AG08396 (cell line): ENCODE measurements around the gene IFIT3.
A peak's percentile ranks its signal among the peaks of the same experiment; 100 is the strongest.
"Not testable (repeated sequence)": the region's sequence is repeated elsewhere in the genome, so short reads cannot be mapped to it uniquely, and the experiment has no call there.

Experiments
- DNase-seq: peaks from one replicate; pipeline ENCODE4 v3.0.0; 2012; ENCODE audit warnings: low spot score, mixed read lengths

IFIT3 gene, protein sequence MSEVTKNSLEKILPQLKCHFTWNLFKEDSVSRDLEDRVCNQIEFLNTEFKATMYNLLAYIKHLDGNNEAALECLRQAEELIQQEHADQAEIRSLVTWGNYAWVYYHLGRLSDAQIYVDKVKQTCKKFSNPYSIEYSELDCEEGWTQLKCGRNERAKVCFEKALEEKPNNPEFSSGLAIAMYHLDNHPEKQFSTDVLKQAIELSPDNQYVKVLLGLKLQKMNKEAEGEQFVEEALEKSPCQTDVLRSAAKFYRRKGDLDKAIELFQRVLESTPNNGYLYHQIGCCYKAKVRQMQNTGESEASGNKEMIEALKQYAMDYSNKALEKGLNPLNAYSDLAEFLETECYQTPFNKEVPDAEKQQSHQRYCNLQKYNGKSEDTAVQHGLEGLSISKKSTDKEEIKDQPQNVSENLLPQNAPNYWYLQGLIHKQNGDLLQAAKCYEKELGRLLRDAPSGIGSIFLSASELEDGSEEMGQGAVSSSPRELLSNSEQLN

DNA sequence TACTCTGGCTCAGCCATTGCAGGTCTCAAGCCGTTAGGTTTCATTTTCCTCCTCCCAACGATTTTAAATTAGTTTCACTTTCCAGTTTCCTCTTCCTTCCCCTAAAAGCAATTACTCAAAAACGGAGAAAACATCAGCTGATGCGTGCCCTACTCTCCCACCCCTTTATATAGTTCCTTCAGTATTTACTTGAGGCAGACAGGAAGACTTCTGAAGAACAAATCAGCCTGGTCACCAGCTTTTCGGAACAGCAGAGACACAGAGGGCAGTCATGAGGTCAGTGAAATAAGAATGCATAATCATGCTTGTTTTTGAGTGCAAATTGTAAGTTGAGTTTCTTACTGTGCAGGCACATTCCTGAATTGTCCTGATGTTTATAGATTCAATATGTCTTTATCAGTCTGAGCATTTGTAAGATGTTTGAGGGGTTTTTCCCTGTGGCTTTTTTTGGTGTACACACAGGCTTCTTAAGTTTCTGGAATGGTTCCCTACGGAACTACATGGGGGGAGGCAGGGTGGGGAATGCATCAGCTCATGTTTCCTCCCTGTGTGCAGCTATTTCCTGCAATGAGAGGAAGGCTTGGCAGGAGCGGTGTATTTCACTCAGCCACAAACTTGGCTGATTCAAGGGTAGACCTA, at the start of gene IFIT3:
Gene IFIT3 (plus strand): TSS at position 195 of the 639 bp plus-strand sequence. CDS start 77 bp downstream, at position 272.
- DNase-seq = peak; percentile 84

DNA sequence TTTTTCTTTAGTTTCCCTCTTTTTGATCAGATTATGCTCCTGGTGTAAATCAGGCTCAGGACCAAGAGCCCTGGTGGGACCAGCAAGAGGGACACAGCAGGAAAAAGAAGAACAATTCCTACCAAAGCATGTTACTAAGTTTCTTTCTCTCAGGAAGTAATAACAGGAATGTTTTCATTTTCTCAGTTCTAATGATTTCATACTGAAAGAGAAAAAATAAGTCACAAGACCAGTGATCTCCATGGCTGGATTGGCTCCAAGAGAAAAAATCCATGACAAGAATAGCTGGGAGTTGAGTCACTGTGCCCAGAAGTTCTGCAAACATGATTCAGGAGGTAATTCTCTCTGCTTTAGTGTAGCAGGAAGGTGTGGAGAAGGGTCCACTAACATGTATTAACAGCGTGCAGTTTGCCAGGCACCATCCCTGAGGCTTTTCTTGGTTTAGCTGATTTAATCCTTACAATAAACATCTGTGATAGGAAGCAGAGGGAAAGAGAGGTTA, 49.7 kb upstream of the IFIT3 start:
- DNase-seq = peak; percentile 74

DNA sequence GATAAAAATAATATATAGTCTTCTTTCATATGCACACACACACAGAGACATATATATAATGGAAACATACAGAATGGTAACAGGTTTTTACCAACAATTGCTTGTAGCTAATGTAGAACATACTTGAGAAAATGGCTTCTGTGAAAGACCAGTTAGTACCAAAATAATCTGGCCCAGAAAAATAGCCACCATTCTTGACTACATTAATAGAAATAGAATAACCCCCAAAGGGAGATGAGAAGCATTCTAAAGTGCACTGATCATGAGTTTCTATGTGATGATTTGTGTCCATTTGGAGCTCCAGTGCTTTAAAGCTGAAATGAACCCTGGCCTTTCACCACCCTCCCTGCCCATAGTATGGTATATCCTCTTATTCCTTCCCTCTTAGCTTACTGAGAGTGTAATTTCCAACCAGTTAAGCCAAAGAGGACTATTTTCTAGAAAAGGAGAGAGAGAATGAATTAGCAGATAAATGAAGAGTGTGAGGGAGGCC, 48.9 kb upstream of the IFIT3 start:
- DNase-seq = no peak

DNA sequence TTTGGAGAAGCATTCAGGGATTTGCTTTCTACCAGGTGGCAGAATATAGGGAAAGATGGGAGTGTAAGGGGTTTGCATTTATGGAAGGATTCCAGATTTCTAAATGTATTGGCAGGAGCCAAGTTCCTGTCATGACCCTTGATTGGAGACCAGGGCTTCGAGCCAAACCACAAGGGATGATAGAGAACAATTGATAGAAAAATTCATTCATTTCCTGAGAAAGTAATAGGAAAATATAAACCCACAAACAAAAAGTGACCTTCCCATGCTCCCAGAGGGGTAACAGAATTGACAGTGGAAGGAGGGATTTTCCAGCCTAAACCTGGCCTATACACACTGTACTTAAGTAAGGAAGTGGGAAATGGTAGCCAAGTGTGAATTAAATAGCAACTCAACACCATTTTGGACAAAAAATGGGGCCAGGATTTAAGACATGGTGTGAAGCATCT, 48.4 kb upstream of the IFIT3 start:
- DNase-seq = no peak

DNA sequence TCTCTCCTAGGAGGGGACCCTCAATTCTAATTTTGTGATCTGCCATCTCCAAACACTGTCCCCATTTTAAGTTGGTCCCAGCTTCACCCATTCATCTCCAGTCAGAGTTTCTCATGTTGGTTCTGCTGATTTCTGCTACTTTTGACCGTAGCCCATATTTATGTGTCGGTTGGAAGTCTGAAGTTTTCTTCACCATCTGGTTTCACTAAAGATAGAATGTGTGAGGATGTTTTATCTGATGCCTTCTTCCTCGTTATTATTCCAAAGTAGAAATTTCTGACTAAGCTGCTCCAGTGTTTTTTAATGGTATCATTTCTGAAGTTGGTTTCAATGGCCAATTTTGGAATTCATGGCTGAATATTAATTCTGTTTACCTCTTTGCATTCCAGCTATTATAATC, 47.3 kb upstream of the IFIT3 start:
- no peak for DNase-seq

DNA sequence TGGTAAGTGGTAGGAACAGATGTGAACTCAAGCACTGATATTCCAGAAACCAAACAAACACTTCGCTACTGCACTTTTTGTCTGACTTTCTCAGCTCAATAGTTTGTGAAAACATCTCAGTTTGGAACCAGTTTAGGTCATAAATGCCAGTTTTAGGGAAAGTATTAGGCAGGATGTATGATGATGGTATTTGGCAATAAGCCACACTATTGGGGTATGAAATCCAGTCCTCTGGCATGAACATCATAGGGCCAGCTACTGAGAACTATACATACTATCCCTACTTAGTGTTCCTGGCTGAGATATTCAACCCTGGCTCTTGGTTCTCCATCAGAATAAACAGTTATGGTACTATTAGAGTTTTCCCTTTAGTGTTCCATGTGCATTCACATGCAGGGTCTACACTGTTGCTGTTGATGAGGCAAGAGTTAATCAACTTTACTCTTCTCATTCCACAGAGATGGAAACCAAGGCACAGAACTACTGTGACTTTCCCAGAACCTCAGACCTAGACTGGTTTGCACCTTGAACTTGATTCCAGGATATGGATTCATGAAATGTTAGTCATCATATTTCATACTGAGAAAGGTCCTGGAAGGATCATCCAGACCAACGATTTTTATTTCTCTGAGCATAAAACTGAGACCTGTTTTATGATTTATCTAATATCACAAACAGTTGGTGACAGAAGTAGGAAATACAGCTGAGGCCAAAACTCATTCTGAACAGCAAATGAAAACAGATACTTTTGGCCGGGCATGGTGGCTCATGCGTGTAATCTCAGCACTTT, 46.0 kb upstream of the IFIT3 start:
- DNase-seq = no peak

DNA sequence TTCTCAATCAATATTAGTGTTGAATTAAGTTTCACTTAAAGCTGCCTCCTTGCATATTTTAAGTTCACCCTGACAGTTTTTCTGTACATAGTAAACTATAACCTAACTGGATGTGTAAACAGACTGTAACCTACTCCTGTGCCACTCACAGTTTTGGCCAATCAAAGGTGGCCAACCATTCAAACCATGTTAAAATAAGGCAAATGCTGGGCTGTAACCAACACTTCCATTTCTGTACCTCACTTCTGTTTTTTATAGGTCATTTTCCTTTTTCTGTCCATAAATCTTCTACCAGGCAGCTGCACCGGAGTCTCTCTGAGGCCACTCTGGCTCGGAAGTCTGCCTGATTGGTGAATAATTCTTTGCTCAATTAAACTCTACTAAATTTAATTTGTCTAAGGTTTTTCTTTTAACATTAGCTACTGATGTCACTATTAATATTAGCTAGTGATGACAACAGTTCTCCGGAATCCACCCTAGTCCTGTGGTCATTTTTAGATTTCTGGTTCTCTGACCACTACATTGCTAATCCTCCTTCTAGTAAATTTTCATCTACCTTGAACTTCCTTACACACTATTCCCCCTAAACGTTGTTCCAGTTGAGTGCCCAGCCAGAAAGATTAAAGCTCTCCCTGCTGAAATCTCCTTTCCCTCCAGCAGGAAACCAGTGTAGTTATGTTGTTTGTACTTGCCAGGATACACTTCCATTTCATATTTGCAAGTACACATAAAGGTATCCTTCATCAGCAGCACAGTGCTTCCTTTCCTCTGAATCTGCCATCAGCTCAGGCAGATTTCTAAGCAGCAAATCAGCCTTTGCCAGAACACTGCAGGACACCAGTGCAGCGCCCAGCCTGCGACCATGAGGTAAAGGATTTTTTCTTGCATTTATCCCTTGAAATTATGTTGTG, 44.5 kb upstream of the IFIT3 start:
- DNase-seq = peak; percentile 12

DNA sequence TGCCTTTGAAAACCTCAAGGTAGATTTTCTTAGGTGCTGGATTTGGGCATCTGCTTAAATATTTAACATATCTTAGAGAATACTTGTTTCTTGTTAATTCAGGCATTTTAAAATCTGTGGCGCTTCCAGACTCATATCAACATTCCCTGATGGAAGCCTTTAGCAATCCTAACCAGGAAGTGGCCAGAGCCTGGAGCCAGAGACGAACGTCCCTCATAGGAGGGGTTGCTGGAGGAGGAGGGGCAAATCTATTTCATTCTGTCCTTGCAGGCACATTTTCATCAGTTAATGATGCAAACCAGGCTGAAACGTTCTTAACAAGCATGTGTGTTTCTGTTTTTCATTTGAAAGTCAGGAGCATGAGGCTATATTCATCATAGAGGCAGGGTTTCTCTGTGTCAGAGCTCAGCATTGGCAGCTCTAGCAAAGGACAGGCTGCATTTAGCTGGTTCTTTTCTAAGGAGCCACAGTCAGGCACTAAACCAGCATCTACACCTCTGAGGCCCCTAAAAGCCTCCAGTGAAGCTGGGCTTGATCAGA, 43.8 kb upstream of the IFIT3 start:
- peak; percentile 52 for DNase-seq

DNA sequence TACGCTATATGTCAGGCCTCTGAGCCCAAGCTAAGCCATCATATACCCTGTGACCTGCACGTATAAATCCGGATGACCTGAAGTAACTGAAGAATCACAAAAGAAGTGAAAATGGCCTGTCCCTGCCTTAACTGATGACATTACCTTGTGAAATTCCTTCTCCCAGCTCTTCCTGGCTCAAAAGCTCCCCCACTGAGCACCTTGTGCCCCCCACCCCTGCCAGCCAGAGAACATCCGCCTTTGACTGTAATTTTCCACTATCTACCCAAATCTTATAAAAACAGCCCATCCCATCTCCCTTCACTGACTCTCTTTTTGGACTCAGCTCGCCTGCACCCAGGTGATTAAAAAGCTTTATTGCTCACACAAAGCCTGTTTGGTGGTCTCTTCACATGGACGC, 43.1 kb upstream of the IFIT3 start:
- DNase-seq = not testable (repeated sequence)

DNA sequence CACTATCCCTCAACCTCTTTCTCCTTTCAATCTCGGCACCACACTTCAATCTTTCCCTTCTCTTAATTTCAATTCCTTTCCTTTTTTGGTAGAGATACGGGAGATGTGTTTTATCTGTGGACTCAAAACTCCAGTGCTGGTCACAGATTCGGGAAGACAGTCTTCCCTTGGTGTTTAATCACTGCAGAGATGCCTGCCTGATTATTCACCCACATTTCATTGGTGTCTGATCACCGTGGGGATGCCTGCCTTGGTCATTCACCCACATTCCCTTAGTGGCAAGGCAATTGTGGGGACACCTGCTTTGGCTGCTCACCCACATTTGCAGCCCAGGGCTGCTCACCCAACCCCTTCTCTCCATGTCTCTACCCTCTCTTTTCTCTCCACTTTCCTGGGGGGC, 42.5 kb upstream of the IFIT3 start:
- DNase-seq = not testable (repeated sequence)

DNA sequence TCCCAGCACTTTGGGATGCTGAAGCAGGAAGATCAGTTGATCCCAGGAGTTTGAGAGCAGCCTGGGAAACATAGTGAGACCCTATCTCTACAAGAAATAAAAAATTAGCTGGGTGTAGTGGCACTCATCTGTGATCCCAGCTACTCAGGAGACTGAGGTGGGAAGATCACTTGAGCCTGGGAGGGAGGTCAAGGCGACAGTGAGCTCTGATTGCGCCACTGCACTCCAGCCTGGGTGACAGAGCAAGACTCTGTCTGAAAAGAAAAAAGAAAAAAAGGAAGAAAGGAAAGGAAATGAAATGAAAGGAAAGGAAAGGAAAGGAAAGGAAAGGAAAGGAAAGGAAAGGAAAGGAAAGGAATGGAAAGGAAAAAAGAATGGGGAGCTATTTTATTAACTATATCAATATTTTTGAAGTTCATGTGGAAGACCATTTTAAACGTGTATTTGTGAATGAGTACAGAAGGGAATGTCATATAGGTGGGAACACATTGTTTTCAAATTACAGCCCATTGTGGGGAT, 33.0 kb upstream of the IFIT3 start:
- DNase-seq = no peak

DNA sequence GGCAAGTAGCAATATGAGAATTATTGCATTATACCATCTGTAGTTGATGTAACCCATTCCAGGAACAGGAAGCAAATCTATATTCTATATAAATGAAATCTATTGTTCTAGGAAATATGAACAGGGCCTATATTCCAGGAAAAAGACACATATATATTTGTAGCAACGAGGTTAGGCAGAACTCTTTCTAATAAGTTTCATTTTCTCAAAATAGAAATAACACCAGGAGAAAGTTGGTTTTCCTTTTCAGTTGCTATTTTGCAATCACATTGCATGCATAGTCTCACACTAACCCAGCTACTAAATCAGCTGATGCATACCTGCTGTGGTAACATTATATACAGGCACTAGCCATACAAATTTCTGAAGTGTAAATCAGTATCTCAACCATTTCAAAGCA, 32.2 kb upstream of the IFIT3 start:
- peak; percentile 55 for DNase-seq

DNA sequence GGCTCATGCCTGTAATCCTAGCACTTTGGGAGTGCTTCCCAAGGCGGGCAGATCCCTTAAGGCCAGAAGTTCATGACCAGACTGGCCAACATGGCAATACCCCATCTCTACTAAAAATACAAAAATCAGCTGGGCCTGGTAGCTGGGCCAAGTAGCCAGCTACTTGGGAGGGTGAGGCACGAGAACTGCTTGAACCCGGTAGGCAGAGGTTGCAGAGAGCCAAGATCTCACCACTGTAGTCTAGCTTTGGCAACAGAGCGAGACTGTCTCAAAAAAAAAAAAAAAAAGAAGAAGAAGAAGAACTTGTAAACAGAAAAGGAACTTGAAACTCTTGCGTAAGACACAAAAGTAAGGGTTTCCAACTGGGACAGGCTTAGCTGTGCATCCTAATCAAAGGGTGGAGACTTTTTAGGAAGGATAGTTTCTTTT, 31.6 kb upstream of the IFIT3 start:
- peak; percentile 21 for DNase-seq

DNA sequence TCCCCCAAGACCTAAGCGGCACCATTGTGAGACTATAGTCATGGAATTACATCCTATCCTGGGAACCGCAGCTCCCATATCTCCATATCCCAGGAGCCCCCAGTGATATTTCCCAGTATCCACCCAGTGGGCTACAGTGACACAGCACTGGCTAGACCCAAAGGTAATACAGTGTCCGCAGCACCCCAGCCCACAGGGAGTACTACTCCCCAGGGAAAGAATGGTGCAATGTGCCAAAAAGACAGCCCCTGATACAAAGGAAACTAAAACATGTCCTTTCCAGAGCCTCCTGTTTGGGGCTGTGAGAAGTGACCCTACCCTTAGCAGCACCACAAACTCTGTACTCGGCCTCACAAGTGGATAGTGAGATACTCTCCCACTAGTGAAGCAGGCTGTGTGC, 30.4 kb upstream of the IFIT3 start:
- DNase-seq = no peak

DNA sequence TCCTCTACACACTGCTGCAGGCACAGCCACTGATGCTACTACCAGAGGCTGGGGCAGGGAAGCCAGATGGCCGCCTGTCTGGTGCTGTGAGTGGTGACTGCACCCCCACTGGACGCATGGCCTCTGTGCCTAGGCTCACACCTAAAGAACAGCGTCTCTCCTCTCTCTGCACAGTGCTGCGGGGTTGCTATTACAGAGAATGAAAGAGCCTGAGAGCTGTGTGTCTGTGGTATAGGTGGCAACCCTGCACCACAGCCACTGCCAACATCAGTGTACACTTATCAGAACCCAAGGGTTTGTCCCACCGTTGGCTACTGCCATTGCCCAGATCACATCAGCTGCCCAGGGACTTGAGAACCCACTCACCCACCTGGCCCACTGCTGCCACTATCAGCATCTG, 30.0 kb upstream of the IFIT3 start:
- DNase-seq = no peak

DNA sequence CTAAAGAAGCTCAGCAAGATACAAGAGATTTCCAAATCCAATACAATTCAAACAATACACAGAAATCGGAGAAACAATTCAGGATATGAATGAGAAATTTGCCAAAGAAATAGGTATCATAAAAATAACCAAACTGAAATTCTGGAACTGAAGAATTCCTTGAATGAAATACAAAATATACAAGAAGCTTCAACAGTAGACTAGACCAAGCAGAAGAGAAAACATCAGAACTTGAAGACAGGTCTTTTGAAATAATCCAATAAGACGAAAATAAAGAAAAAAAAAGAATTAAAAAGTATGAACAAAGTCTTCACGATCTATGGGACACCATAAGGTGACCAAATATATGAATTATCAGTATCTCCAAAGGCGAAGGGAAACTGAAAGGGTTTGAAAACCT, 28.8 kb upstream of the IFIT3 start:
- no peak for DNase-seq

DNA sequence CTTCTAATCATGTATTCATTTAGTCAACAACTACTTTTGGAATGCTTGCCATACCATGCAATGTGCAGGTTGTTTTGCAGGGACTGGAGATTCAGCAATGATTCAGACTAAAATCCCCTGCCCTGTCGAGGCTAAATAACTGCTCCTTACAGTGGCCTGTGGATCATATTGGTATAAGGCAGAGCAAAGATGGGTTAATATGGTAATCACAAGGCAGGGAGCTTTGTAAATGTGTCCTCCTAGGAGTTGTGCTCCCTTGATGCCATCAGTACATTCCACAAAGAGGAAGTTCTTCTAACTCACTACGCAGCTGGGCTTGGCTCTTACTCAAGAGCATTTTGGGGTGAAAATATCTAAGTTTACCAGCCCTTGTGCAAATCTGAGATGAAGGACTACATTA, 26.6 kb upstream of the IFIT3 start:
- no peak for DNase-seq

DNA sequence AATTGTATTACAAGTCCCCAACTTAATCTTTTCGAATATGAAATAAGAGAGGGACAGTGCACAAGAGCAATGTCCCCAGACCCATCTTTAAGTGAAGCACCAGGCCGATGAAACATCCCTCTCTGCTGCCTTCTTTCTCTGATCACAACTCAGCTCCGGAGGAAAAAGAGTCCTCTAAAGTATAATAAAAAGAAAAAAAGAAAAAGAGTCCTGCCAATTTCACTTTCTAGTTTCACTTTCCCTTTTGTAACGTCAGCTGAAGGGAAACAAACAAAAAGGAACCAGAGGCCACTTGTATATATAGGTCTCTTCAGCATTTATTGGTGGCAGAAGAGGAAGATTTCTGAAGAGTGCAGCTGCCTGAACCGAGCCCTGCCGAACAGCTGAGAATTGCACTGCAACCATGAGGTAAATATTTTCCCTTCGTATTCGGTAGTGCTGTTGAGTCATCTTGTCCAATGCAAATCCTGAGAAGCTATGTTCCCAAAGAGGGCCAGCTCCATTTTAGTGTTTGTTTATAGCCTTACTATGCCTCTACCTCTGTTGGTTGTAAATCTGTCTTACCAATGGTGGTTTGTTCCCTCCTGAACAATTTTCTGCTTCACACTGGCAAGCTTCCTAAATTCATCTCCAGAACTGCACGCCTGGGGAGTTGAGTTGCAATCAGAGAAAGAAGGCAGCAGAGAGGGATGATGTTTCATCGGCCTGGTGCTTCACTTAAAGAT, 25.9 kb upstream of the IFIT3 start, which contains the start of gene IFIT2:
Gene IFIT2 (plus strand): TSS at position 326 of the 725 bp plus-strand sequence. CDS start 78 bp downstream, at position 404.
- peak; percentile 46 for DNase-seq

DNA sequence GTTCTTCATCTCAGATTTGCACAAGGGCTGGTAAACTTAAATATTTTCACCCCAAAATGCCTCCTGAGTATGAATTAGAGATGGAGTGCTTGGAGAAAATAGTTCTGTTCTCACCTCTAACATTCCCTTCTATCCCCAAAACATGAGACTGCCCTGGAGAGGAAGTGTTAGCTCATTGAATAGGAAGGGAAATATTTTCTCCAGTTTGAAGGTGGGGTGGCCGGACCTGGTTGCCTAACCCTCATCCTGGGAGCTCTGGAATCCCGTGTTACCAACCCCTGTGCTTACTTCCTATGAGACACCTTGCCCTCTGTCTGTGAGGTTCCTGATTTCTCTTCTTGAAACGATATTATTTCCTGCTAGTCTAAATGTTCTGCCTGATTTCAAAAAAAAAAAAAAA, 25.2 kb upstream of the IFIT3 start:
- no peak for DNase-seq

DNA sequence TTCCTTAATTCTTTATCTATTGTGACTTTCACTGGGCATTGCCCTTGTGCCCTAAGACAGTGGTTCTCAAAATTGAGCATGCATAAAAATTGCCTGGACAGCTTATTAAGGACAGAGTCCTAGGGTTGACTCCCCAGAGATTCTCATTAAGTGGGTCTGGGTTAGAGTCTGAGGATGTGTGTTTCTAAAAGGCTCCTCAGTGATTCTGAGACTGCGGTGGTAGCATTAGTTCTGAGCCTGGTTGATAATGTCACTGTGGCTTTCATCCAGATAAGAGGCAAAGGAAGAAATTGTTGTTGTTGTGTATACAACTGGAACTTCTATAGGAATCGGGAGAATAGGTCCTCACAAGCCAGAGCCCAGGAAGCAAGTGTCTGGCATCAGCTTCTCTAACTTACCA, 24.6 kb upstream of the IFIT3 start:
- DNase-seq = no peak
